Stomach (tissue), 4 donors: ENCODE measurements around the gene AMIGO3.

Experiments used
- EP300 ChIP-seq: sonication (generic); formaldehyde crosslinking; IDR thresholded peaks from one replicate; pipeline ENCODE4 v1.6.1; 2017; ENCODE audit warnings: antibody characterized with exemption
- TF ChIP-seq, protein P1 (sequence below), 7 experiments: fragments of 450-650 bp in 4 of 7; fragments of 200-600 bp in 3 of 7; sonication (generic) in 3 of 7; IDR thresholded peaks; one replicate each; pipeline ENCODE4 v1.5.1; 2016 to 2019; ENCODE audit warnings: antibody characterized with exemption in 7 of 7, control low read depth in 2 of 7, mild to moderate bottlenecking in 1 of 7

DNA sequence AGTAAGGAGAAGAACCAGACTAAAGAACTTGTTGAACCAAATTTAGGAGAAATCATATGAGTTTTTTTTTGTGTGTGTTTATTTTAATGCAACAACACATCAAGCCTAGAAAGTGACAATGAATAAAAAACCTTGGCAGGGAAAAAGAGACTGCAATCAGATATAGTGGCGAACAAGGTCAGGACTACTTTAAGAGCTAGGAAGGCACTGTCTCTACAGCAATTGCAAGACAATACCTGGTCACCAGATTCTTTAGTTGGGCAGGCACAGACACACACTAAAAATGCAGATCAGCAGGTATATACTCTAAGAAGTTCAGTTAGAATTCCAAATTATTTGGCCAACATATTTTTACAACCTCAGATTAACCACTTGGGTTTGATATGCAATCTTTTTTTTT lies 35.1 kb upstream of the AMIGO3 start:
- TF ChIP-seq EP300: no peak
- TF ChIP-seq, protein P1, sequence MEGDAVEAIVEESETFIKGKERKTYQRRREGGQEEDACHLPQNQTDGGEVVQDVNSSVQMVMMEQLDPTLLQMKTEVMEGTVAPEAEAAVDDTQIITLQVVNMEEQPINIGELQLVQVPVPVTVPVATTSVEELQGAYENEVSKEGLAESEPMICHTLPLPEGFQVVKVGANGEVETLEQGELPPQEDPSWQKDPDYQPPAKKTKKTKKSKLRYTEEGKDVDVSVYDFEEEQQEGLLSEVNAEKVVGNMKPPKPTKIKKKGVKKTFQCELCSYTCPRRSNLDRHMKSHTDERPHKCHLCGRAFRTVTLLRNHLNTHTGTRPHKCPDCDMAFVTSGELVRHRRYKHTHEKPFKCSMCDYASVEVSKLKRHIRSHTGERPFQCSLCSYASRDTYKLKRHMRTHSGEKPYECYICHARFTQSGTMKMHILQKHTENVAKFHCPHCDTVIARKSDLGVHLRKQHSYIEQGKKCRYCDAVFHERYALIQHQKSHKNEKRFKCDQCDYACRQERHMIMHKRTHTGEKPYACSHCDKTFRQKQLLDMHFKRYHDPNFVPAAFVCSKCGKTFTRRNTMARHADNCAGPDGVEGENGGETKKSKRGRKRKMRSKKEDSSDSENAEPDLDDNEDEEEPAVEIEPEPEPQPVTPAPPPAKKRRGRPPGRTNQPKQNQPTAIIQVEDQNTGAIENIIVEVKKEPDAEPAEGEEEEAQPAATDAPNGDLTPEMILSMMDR (IDR thresholded peaks at IDR 0.05): no peak
